Peyer's patch (tissue), 4 donors: ENCODE data around the gene FAM120A. TPM values are rescaled to one million over a fixed set of nuclear protein-coding genes. Genes with fewer than 3 reads are reported as not detected.

Experiments
- DNase-seq, 3 donors: peaks; one replicate each; pipeline ENCODE4 v3.0.0-alpha.2; 2017 to 2019
- H3K27ac ChIP-seq, 4 donors: fragments of 200-600 bp; sonication (generic); one replicate each; pipeline ENCODE4 v1.5.1; 2016 to 2019
- H3K27me3 ChIP-seq, 2 donors: fragments of 200-600 bp; sonication (generic); one replicate each; pipeline ENCODE4 v1.5.1; 2019
- H3K36me3 ChIP-seq, 3 donors: fragments of 200-600 bp; sonication (generic); one replicate each; pipeline ENCODE4 v1.5.1; 2016 to 2019
- H3K4me1 ChIP-seq, 4 donors: fragments of 200-600 bp; sonication (generic); one replicate each; pipeline ENCODE4 v1.5.1; 2016 to 2019
- H3K4me3 ChIP-seq, 4 donors: fragments of 200-600 bp; sonication (generic); 1 replicate in 3 of 4; 2 replicates in 1 of 4; pipeline ENCODE4 v1.5.1; 2016 to 2019; ENCODE audit warnings: mild to moderate bottlenecking in 1 of 4
- H3K9me3 ChIP-seq, 4 donors: fragments of 200-600 bp; sonication (generic); one replicate each; pipeline ENCODE4 v1.5.1; 2016 to 2019; ENCODE audit warnings: mild to moderate bottlenecking in 1 of 4
- CTCF ChIP-seq, 6 experiments: fragments of 450-650 bp in 4 of 6; fragments of 200-600 bp in 2 of 6; sonication (generic) in 1 of 6; IDR thresholded peaks; one replicate each; pipeline ENCODE4 v1.5.1; 2017 to 2019; ENCODE audit warnings: antibody characterized with exemption in 6 of 6, mild to moderate bottlenecking in 3 of 6, moderate library complexity in 1 of 6
- POLR2A ChIP-seq, 2 donors: fragments of 450-650 bp; IDR thresholded peaks; one replicate each; pipeline ENCODE4 v1.5.1; 2017; ENCODE audit warnings: antibody characterized with exemption in 2 of 2, mild to moderate bottlenecking in 2 of 2, moderate library complexity in 2 of 2
- total RNA-seq, 4 donors: library from RNA; depleted of rRNA; stranded (reverse); fragments of >200 nt; gene quantifications; one replicate each; pipeline ENCODE4 v1.1.0, GENCODE V29; 2016

FAM120A gene
- total RNA-seq, 4 donors from 2014 or later, result 128 to 159 (median 136) TPM

- H3K36me3 ChIP-seq, result peaks cover 0 to 64% (median 0%) of the 10 kb centered on the region in 3 donors
- H3K27ac ChIP-seq, result no peak overlapping the region
- no peak overlapping the region for H3K4me3 ChIP-seq
- H3K4me1 ChIP-seq, result peaks cover 0 to 5% (median 0%) of the 10 kb centered on the region in 4 donors
- DNase-seq, result no peak
- no peaks in the 10 kb centered on the region for H3K27me3 ChIP-seq
- no peak for TF ChIP-seq CTCF (IDR thresholded peaks at IDR 0.05)
- TF ChIP-seq POLR2A (IDR thresholded peaks at IDR 0.05), result no peak
- no peaks in the 10 kb centered on the region for H3K9me3 ChIP-seq
These were observed 90.3 kb downstream of the FAM120A start for GRCh38 chr9:93541581-93542349.

DNA sequence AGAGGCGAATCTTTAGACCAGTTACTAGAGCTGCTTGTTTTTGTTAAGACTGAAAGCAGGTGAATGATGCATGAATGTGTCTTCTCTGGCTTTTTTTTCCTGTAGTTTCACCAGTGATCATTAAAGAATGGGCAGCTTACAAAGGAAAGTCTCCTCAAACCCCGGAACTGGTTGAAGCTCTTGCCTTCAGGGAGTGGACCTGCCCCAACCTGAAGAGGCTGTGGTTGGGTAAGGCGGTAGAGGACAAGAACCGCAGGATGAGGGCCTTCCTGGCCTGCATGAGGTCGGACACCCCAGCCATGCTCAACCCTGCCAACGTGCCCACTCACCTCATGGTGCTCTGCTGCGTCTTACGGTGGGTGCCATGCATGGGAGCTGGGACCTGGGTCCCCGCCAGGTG is 91.6 kb downstream of the FAM120A start:
- no peaks in the 10 kb centered on the region for H3K9me3 ChIP-seq

DNA sequence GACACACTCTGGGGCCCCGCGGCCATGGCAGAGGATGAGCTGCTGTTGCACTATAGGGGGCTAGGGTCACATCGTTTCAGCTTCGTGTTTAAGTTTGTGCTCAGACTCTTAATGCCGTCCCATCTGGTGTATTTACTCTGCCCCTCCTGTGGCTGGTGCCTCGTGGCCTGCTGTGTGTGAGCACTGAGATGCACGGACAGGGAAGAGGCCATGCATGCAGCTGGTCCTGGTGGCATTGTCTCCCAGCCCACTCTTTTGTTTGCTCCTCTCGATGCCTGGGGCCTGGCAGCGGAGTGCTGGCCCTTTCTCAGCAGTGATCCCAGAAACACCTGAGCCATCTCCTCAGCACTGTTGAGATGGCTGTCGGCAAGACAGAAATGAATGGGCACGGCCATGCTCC is 94.9 kb downstream of the FAM120A start:
- Histone ChIP-seq H3K4me3 (no peak overlapping the region), H3K4me1 (peaks cover 0 to 11% (median 0%) of the 10 kb centered on the region in 4 donors), H3K9me3 (no peaks in the 10 kb centered on the region), H3K36me3 (peaks cover 0 to 62% (median 0%) of the 10 kb centered on the region in 3 donors), H3K27me3 (no peaks in the 10 kb centered on the region), H3K27ac (no peak overlapping the region)
- DNase-seq, result no peak
- TF ChIP-seq POLR2A (IDR thresholded peaks at IDR 0.05) (no peak), CTCF (IDR thresholded peaks at IDR 0.05) (no peak)

More for the DNA sequence above, 91.6 kb downstream of the FAM120A start:
- Histone ChIP-seq H3K4me3 (no peak overlapping the region), H3K27ac (no peak overlapping the region), H3K27me3 (no peaks in the 10 kb centered on the region), H3K36me3 (peaks cover 0 to 65% (median 0%) of the 10 kb centered on the region in 3 donors), H3K4me1 (peaks cover 0 to 5% (median 0%) of the 10 kb centered on the region in 4 donors)
- DNase-seq, result no peak
- TF ChIP-seq POLR2A (IDR thresholded peaks at IDR 0.05) (no peak), CTCF (IDR thresholded peaks at IDR 0.05) (no peak)

DNA sequence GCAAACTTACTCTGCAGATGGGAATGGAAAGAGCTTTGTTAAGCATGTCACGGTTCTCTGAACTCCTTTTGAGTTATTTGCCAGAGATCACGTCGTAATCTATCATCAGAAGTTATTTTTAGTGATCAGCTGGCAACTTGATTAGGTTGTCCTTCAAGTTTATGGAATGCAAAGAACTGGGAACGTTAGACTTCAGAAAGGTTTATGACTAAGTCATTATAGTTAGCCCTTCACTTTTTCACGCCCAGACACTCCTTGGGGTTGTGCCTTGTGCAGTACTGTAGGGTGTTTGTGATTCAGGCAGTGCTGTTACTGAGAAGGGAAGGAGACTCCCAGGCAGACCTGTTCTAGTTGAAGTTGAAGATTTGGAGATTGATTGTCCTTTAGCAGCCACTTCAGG is 98.1 kb downstream of the FAM120A start:
- no peak overlapping the region for H3K27ac ChIP-seq
- H3K36me3 ChIP-seq, result peaks cover 0 to 70% (median 0%) of the 10 kb centered on the region in 3 donors
- TF ChIP-seq CTCF (IDR thresholded peaks at IDR 0.05), result no peak
- TF ChIP-seq POLR2A (IDR thresholded peaks at IDR 0.05), result no peak
- H3K27me3 ChIP-seq, result no peaks in the 10 kb centered on the region
- H3K9me3 ChIP-seq, result no peaks in the 10 kb centered on the region
- H3K4me3 ChIP-seq, result no peak overlapping the region
- peaks cover 0 to 7% (median 0%) of the 10 kb centered on the region in 4 donors for H3K4me1 ChIP-seq
- no peak for DNase-seq

- H3K27ac ChIP-seq, result no peak overlapping the region
- no peak for DNase-seq
- no peaks in the 10 kb centered on the region for H3K9me3 ChIP-seq
- peaks cover 0 to 75% (median 0%) of the 10 kb centered on the region in 3 donors for H3K36me3 ChIP-seq
- peaks cover 0 to 7% (median 0%) of the 10 kb centered on the region in 4 donors for H3K4me1 ChIP-seq
- H3K27me3 ChIP-seq, result no peaks in the 10 kb centered on the region
- no peak overlapping the region for H3K4me3 ChIP-seq
- TF ChIP-seq POLR2A (IDR thresholded peaks at IDR 0.05) (no peak), CTCF (IDR thresholded peaks at IDR 0.05) (no peak)
These were observed 101.4 kb downstream of the FAM120A start for GRCh38 chr9:93552923-93553322.
